Glomerular visceral epithelial cell (primary cell): ENCODE results near the gene RBM7.

Experiments used
- DNase-seq: peaks from one replicate; pipeline ENCODE4 v3.0.0-alpha.2; 2016; ENCODE audit errors: extremely low spot score

RBM7 gene

GRCh38 chr11:114396916-114397315 lies 3.5 kb upstream of the RBM7 start:
- DNase-seq, result no peak

DNA sequence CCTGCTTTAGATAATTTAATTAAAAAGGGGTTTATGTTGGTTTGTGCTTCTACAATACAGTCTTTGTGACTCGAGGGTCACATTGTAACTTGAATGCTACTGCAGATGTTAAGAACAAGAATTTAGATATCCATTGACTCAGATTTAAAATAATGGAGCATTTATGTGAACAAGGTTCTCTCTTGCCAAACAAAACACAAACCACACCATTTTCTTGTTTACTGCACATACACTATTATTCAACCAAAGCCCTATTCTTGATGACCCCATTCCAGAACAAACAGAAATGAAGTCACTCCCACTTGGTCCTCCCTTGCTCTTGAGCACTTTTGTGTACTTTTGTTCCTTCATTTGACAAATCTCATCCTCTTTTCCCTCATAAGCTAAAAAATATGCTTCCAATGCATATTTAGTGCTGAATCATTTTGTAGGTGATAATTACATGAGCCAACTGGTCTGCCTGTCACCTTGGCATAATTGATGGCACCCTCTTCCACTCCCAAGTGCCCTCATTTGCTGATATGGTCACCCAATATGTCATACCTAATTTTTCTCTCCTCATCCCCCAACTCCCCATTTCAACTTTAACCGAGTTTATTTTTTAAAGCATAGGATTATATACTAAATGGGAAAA lies 3.0 kb upstream of the RBM7 start:
- DNase-seq, result no peak

- DNase-seq, result no peak
Observed at GRCh38 chr11:114398303-114398920, 2.1 kb upstream of the RBM7 start.

DNA sequence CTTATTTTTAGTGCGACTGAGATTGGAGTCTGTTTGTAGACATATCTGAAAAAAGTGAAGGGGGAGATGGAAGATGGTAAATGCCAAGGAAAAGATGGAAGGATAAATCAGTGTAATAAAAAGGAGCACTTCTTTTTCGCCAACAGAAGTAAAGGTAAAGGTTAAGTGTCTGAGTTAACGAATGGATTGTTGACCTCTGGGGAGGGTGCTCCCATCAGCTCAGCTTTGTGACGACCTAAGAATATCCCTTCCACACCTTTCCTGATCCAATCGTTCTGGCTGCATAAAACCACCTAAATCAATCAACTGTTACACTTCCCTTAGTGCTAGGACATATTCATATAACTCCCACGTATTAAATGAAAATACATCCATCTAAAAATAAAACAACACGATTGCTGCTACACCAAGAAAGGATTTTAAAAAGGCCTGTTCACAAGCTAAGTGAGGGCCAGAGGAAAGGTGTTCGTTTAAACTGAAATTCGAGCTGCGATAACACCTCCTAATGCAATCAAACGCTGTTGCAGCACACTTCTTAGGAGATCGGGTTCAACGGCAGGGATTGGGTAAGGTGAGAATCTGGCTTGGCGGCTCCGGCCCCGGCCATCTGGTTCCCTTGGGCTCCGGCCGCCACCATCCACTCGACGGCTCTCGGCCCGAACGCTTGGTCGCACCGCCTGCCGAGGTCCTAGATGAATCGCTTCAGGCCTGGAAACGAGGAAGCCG lies 813 bp upstream of the RBM7 start:
- DNase-seq, result no peak

GRCh38 chr11:114400915-114401223 lies 403 bp downstream of the RBM7 start:
- DNase-seq, result no peak

DNA sequence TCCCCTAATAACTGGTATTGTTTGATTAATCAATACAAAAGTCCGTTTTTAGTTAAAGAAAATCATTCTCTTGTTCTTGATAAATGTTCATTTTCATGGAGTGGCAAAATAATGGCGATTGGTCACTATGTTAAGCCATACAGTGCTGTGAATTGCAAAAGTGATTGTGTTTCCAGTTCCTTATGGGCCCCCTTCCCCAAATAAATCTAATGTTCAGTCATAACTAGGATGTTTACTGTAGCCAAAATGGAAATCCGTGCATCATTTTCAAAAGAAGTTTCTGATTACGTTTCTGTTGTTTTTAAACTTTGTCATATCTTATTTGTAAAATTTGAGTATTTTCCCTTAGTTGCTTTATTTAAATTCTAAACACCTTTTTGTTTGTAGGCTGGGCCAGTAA lies 845 bp downstream of the RBM7 start:
- DNase-seq, result no peak

- no peak for DNase-seq
Observed at GRCh38 chr11:114412946-114413345, 12.5 kb downstream of the RBM7 start.

DNA sequence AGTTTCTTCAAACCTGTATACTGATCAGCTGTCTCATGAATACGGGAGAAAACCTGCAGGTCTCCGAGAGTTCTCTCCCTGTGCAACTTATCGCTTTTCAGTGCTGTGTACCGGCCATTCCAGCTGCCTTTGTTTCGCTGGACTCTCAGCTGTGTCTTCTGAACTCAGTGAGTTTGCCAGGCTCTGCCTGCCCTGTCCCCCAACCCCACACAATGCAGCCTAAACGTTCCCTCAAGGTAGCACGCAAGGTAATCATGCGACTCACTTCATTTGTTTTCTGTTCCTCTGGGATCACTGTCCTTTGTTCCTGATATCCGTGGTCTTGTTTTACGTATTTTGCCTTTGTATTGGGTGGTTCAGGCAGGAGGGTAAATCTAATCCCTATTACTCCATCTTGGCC lies 13.5 kb downstream of the RBM7 start:
- DNase-seq, result no peak

DNA sequence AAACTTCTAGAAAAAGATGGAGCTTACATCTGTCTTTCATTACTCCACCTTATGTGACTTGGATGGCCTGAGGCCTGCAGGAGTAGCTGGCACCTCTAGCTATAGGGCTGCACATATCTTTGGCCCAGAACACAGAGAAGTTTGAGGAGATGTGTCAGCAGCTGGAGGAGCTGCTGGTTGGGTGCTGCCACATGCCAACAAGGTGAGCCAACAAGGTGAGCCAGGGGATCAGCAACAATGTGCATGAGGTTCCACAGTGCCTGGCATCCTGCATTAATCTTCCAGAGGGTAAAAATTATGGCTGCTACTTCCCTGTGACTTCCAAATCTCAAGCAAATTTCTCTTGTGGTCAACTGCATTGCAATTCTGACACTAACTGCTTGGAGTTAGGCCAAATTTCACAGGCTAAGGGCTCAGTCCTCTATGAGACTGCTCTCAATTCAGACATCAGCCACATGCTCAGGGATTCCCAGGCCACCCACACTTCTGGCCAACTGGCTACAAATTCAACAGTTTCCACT lies 16.0 kb downstream of the RBM7 start:
- DNase-seq, result peak; percentile 60

DNA sequence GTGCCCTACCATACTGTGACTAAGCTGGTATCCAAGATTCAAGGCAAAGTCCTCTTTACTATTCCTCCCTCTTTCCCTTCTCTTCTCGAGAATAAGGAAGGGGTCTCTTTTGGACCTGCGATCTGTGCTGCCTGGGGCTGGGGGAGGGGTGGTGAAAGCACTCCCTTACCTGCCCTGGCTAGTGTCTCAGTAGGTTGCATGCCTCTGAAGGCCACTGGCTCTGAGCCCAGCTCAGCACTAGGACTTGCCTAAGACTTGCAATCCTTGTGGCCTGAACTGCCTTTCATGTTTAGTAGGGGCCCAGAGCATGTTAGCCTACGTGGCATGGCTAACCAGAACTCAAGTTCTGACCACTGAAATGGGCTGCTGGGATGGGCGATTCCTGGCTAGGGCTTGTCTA lies 25.8 kb downstream of the RBM7 start:
- no peak for DNase-seq

- DNase-seq, result no peak
Observed at GRCh38 chr11:114430290-114430689, 29.8 kb downstream of the RBM7 start.

DNA sequence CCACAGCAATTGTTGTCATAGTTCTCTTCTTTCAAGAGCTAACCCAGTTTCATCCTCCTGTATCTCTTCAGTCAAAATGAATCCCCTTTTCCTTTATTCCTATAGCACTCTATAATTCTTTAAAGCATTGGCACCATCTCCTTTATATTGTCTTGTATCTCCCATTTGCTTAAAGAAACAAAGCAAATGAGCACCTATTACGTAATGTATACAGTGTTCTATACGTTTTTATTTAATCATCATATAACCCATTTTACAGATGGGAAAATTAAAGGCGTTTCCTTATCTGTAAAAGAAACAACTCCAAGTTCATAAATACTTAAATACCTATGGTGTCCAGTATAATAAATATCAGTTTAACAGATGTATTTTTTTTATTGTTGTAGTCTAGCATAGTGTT lies 32.4 kb downstream of the RBM7 start:
- DNase-seq, result no peak

DNA sequence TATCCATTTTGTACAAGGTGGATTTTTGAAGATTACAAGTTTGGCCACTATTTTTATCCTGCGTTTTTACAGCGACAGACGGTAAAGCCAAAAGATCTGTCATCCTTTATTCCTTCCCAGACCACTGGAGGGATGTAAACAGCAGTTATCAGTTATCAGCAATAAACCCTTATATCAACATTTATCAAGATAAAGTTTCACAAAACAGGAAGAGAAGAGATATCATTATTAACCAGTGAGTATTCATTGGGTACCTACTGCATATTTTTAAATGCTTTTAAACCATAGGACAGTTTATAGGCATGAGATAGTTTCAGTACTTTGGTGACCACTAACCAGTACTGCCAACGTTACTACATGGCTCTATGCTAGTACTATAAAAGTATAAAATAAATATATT lies 32.9 kb downstream of the RBM7 start:
- DNase-seq, result no peak

DNA sequence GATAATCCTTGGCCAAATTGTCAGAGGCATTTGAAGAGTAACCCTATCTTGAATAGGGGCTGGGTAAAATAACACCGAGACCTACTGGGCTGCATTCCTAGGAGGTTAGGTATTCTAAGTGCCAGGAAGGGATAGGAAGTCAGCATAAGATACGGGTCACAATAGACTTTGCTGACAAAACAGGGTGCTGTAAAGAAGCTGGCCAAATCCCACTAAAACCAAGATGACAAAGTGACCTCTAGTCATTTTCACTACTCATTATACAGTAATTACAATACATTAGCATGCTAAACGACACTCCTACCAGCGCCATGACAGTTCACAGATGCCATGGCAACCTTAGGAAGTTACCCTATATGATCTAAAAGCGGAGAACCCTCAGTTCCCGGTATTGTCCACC lies 37.8 kb downstream of the RBM7 start:
- DNase-seq, result peak; percentile 26

GRCh38 chr11:114439229-114440120 lies 39.0 kb downstream of the RBM7 start, which contains the start of gene REXO2:
REXO2 (plus strand) TSS chr11:114439467; CDS start chr11:114439529, 62 bp downstream.
- peak; percentile 93 for DNase-seq

- DNase-seq, result no peak
Observed at GRCh38 chr11:114440121-114440860, 39.8 kb downstream of the RBM7 start.

DNA sequence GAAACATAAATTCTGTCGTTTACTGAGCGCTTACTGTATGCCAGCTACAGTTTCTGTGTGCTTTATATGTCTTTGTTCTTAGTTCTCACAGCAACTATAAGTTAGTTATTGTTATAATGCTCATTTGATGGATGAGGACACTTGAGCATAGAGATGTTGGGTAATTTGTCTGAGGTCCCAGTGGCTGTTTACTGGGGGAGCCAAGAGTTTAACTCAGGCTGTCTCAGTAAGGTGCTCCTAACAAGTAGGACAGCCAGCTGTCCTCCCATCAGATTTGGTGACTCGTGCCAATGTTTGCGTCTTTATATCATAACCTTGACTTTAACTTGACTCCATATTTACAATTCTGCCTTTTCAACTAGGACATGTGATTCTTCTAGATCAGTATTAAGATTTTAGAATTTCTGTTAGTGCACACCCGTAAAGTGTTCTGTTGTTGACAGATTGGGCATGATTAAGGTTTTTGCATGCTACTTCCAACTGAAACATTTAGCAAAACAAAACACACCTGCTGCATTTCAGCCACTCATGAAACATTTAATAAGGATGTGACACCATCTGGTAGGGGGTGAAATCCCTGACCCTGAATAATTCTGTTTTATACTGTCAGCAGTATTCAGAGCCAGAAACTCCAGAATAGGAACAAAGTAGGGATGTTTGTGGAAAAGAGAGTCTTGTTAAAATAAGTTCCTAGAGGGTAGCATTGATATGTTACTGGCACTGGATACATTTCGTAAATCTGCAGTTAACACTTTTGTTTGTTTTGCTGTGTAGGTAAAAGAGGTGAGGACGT lies 40.7 kb downstream of the RBM7 start:
- no peak for DNase-seq

- DNase-seq, result no peak
Observed at GRCh38 chr11:114441921-114442320, 41.5 kb downstream of the RBM7 start.

GRCh38 chr11:114442536-114442935 lies 42.1 kb downstream of the RBM7 start:
- no peak for DNase-seq

GRCh38 chr11:114447444-114447843 lies 47.0 kb downstream of the RBM7 start:
- no peak for DNase-seq

- no peak for DNase-seq
Observed at GRCh38 chr11:114447892-114448291, 47.4 kb downstream of the RBM7 start.
